Kidney (tissue), 14 donors: ENCODE results near the gene ZFPM1. TPM values are rescaled to one million over a fixed set of nuclear protein-coding genes. Genes with fewer than 3 reads are reported as not detected.

ENCODE experiments used
- DNase-seq, 5 donors: peaks; one replicate each; pipeline ENCODE4 v3.0.0-alpha.2; 2013 to 2020
- FAIRE-seq: peaks from 2 replicates; lab custom pipeline; 2012; peaks lifted over from hg19 to GRCh38; lab: Jason Lieb, UNC
- H3K27ac ChIP-seq, 2 donors: one replicate each; pipeline ENCODE4 v1.7.0; 2013; ENCODE audit warnings: low read depth in 2 of 2, low read length in 2 of 2, inconsistent platforms in 1 of 2
- H3K27me3 ChIP-seq: one replicate; pipeline ENCODE4 v1.7.1; 2013; ENCODE audit warnings: low read length, inconsistent platforms; ENCODE audit not compliant: control insufficient read depth, insufficient read depth
- H3K36me3 ChIP-seq, 3 donors: one replicate each; pipeline versions ENCODE4 v1.7.0 to v1.7.1; 2013; ENCODE audit warnings: low read length in 3 of 3, control low read depth in 1 of 3, inconsistent platforms in 1 of 3; ENCODE audit not compliant: insufficient read depth in 3 of 3, control insufficient read depth in 2 of 3
- H3K4me1 ChIP-seq, 3 donors: one replicate each; pipeline versions ENCODE4 v1.7.0 to v1.7.1; 2013; ENCODE audit warnings: low read length in 3 of 3, inconsistent platforms in 1 of 3, low read depth in 1 of 3; ENCODE audit not compliant: control insufficient read depth in 2 of 3, insufficient read depth in 2 of 3
- H3K4me3 ChIP-seq, 3 donors: one replicate each; pipeline versions ENCODE4 v1.7.0 to v1.8.1; 2013; ENCODE audit warnings: low read length in 3 of 3, control low read depth in 1 of 3, inconsistent platforms in 1 of 3
- H3K9ac ChIP-seq, 3 donors: one replicate each; pipeline versions ENCODE4 v1.7.0 to v1.7.1; 2013; ENCODE audit warnings: low read length in 3 of 3, control low read depth in 1 of 3, inconsistent platforms in 1 of 3
- H3K9me3 ChIP-seq, 3 donors: one replicate each; pipeline versions ENCODE4 v1.7.0 to v1.7.1; 2013; ENCODE audit warnings: low read length in 3 of 3, control low read depth in 1 of 3, inconsistent platforms in 1 of 3; ENCODE audit not compliant: control insufficient read depth in 2 of 3, insufficient read depth in 1 of 3
- CTCF ChIP-seq: IDR thresholded peaks from 3 replicates; pipeline ENCODE4 v1.5.1; 2012; ENCODE audit warnings: mild to moderate bottlenecking, moderate library complexity, borderline replicate concordance; ENCODE audit not compliant: insufficient read depth; ENCODE audit errors: extremely low read depth
- intact Hi-C: fragments of 100-400 bp; cut with DNase I; formaldehyde crosslinking; loops from one replicate; pipeline ENCODE4 v1.11.1; 2022
- polyA plus RNA-seq: library from polyadenylated mRNA; stranded (reverse); fragments of 350-450 nt; fragmentation: Illumina TruSeq; extraction: RNeasy Lipid Tissue Mini Kit (QIAGEN cat#74804); gene quantifications from one replicate; pipeline ENCODE4 v1.2.3, GENCODE V29; 2014; ENCODE audit warnings: low read depth, low replicate concordance; ENCODE audit not compliant: insufficient read depth
- total RNA-seq: library from RNA; stranded (reverse); fragmentation: NEBNext Ultra II Directional; extraction: Animal tissue kit (Norgen Biotek cat#: 25700); gene quantifications from one replicate; pipeline ENCODE4 v1.2.1, GENCODE V29; 2021
- donor health status: control.
- donor health status: control.
- donor health status: control.
- donor health status: control.
- donor health status: control.
- donor health status: DM: yes; HTN: yes; CAD: no.
- donor health status: Normal renal cell carcinoma (clear cell type).

The ZFPM1 gene
- total and polyA plus RNA-seq, 2 donors from 2014 or later, result 1.9 to 9.2 TPM

- Histone ChIP-seq H3K4me1 (no peaks in the 10 kb centered on the region), H3K36me3 (peaks cover 3 to 17% (median 17%) of the 10 kb centered on the region in 3 donors), H3K4me3 (no peak overlapping the region), H3K27ac (no peak overlapping the region), H3K9me3 (no peaks in the 10 kb centered on the region), H3K27me3 (no peaks in the 10 kb centered on the region), H3K9ac (no peak overlapping the region)
- DNase-seq, result no peak
- intact Hi-C loops, result no loop called here
- no peak for FAIRE-seq
- no peak for TF ChIP-seq CTCF
Observed at GRCh38 chr16:88580371-88580770, 127.3 kb downstream of the ZFPM1 start.

- Histone ChIP-seq H3K27ac (no peak overlapping the region), H3K9ac (no peak overlapping the region), H3K4me1 (no peaks in the 10 kb centered on the region), H3K36me3 (peaks cover 3 to 17% (median 17%) of the 10 kb centered on the region in 3 donors), H3K4me3 (no peak overlapping the region), H3K27me3 (no peaks in the 10 kb centered on the region), H3K9me3 (no peaks in the 10 kb centered on the region)
- DNase-seq (no peak), FAIRE-seq (no peak)
- intact Hi-C loops, result no loop called here
- no peak for TF ChIP-seq CTCF
Observed at GRCh38 chr16:88581033-88581432, 128.0 kb downstream of the ZFPM1 start.

GRCh38 chr16:88582912-88583575, 130.0 kb downstream of the ZFPM1 start:
- DNase-seq (no peak), FAIRE-seq (no peak)
- H3K27ac ChIP-seq, result no peak overlapping the region
- no peaks in the 10 kb centered on the region for H3K9me3 ChIP-seq
- H3K4me1 ChIP-seq, result no peaks in the 10 kb centered on the region
- TF ChIP-seq CTCF, result no peak
- H3K36me3 ChIP-seq, result peaks cover 0 to 31% (median 21%) of the 10 kb centered on the region in 3 donors
- no peak overlapping the region for H3K4me3 ChIP-seq
- H3K9ac ChIP-seq, result no peak overlapping the region
- intact Hi-C loops, result no loop called here
- H3K27me3 ChIP-seq, result no peaks in the 10 kb centered on the region
